ENCODE data around the gene FOXP4.
A peak's percentile ranks its signal among the peaks of the same experiment; 100 is the strongest.

Gene FOXP4, protein sequence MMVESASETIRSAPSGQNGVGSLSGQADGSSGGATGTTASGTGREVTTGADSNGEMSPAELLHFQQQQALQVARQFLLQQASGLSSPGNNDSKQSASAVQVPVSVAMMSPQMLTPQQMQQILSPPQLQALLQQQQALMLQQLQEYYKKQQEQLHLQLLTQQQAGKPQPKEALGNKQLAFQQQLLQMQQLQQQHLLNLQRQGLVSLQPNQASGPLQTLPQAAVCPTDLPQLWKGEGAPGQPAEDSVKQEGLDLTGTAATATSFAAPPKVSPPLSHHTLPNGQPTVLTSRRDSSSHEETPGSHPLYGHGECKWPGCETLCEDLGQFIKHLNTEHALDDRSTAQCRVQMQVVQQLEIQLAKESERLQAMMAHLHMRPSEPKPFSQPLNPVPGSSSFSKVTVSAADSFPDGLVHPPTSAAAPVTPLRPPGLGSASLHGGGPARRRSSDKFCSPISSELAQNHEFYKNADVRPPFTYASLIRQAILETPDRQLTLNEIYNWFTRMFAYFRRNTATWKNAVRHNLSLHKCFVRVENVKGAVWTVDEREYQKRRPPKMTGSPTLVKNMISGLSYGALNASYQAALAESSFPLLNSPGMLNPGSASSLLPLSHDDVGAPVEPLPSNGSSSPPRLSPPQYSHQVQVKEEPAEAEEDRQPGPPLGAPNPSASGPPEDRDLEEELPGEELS

DNA sequence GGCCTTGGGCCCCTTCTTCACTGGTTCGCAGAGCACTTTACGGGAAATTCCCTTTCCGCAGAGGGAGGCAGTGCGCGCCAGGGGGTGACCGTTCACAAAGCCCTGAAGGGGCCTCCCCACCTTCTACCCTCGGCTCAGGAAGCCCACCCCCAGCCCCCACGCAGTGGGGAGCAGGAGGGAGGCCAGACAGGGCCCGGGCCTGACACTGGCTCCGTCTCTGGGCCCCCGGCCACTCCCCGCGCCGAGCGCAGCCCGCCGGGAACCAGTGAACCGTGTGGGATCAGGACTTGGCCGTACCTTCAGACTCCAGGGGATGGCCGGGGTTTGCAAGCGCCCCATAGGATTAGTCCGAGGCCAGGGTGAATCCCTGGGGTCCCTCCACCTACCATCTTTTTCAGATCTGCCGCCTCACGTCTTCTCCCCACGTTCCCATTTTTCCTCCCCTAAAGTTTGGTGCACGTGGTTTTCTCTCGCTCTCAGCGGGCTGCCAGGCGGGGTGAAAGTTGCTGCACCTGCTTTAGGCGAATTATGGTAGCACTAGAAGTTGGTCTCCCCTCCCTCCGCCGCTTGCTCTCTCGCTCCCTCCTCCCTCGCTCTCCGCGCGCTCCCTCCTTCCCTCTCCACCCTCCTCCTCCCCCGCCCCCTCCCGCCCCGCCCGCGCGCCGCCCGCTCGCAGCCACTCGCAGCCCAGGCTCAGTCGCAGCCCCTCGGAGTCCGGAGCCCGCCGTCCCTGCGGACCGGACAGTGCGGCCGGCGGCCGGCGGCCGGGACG, at the start of gene FOXP4:
FOXP4 (plus strand) TSS at position 679 of the 772 bp plus-strand sequence. CDS start 19,380 bp downstream, outside the sequence.
- DNase-seq (ENCODE audit: low spot score) = peak; percentile 91

DNA sequence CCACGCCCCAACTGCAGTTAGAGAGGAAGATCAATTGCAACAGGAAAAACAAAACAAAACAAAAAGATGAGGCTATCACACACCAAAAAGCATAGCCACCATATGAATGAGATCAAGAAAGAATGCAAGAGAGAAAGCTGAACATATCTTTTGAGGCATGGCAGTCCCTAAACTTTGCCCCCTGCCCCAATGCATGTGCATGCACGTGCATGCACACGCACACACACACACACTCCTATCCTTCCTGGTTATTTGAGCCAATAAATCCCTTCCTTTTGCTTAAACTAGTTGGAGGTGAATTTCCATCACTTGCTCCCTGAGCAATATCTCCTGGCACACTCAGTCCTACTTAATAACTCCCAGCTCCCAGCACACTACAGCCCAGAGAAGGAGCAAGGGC, 48.6 kb upstream of the FOXP4 start:
- no peak for DNase-seq (ENCODE audit: low spot score)

DNA sequence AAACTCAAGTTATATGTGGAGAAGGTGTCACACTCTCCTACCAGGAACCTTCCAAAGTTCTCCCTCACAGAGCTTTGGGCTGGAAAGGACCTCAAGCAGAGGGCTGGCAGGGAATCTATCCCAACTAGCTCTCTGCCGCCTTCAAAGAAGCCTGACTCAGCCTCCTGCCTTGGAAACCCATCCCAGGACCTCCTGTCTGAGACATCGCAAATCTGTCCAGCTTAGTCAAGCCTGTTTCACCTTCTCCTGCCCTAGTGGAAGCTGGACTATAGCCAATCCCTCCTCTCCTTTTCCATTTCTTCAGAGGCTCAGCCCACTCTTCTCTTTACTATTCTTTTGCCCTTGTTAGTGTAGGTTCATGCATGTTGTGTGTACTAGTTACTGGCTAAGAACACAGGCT, 48.2 kb upstream of the FOXP4 start:
- no peak for DNase-seq (ENCODE audit: low spot score)

DNA sequence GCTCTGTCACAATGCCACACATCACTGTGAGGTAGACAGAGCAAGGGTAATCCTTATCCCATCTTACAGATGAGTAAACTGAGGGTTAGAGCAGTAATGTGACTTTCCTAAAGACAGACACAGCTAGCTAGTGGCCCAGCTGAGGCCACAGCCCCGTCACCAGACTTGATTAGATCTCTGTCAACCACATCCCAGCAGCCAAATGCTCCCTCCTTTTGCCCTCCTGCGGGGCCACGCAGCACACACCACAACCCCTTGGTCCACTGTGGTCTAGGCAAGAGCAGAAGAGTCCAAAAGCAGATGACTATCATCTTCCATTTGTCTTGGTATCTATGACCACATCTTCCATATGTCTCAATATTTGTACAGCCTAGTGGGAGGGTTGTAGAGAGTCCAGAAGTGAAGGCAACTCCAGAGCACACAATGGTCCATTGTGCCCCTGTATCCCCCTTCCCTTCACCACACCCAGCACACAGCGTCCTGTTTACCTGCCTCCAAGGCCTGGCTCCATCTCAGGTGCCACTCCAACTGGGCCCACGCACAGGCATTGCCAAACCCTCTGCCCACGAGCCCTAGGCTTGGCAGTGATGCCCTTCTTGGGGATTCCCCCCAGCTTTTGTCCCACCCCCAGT, 47.1 kb upstream of the FOXP4 start:
- DNase-seq (ENCODE audit: low spot score) = no peak

DNA sequence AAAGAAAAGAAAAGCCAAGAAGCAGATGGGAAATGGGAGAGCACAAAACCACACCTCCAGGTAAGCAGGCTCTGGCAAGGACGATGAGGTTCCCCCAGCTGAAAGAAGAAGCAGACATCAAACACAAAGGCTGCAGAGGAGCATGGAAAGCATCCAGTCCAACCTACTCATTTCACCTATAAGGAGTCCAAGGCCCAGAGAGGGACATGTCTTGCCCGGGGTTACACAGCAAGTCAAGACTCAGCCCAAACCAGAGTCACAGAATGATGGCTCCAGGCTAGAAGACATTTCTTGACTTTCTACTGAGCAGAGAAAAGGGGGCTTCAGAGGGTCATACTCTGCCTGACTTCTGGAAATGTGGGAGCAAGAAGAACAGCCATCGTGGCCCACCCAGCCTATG, 45.6 kb upstream of the FOXP4 start:
- no peak for DNase-seq (ENCODE audit: low spot score)

DNA sequence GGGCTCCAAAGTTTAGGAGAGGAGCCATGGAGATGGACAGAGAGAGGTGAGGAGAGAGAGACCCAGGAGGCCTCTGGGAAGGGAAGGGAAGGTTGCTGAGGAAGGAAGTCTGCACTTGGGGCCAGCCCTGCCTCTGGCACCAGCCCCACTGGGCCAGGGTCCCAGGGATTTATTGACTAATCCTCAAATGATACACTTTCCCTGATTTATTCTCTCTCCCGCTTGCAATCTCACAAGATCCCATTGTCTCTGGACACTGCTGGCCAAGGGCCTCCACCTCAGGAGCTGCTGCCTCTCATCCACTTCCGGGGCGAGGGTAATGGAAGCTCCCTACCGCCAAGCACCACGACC, 43.6 kb upstream of the FOXP4 start:
- no peak for DNase-seq (ENCODE audit: low spot score)

DNA sequence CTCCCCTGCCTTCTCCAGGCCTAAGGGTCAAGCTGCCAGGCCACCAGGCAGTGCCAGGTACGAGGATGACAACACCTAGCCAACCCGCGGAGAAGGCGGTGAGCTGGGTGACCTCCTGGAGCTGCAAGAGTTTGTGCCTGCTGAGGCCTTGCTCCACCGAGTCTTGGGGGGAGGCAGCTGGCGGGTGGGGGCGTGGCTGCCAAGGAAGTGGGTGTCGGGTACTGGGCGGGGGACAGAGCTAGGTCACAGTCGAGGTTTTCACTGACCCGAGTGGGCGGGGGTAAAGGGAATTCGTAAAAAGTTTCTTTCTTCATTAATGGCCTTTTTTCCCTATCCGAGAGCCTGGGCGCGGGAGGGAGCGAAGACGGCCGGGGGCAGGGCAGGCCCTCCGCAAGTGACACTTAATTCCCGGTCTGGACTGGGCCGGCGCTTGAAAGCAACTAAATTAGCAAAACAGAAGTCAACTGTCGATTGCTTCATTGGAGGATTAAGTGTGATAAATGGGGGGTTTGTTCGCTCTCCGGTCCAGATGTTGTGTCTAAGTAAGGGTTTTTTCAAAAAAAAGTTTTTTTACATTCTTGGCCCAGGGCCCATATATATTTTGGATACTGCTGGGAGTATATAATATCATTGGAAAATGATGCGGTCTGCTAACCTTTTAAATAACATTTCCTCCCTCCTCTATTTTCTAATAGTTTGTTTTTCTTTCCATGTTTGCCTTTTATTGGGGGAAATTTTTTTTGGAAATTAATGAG, 43.1 kb upstream of the FOXP4 start:
- no peak for DNase-seq (ENCODE audit: low spot score)

DNA sequence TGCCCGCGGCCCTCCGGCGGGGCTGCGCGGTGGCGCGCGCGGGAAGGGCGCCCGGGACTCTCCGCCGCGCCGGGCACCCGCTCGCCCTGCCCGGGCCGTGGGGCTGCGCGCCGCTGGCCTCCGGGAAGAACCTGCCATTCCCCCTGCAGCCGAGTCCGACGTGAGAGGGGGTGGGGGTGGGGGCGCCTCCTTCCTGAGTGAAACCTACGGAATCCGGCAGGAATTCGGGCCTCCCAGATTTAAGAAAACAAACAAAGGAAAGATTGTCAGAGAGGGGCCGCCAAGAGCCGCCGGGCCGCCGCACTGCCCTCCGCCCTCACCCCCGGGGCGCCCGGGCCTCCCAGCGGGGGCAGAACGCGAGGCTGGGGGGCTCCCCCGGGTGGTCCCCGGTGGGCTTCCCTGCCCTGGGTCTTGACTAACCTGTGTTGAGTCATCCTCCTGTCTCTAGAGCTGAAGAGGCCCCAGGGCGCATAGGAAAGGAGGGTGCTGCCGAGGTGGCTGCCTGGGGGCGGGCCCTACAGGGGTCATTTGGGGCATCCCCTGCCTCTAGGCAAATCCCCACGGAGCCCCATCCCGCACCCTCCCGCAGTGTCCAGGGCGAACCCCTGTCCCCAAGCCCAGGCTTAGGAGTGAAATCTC, 42.2 kb upstream of the FOXP4 start:
- DNase-seq (ENCODE audit: low spot score) = peak; percentile 28

DNA sequence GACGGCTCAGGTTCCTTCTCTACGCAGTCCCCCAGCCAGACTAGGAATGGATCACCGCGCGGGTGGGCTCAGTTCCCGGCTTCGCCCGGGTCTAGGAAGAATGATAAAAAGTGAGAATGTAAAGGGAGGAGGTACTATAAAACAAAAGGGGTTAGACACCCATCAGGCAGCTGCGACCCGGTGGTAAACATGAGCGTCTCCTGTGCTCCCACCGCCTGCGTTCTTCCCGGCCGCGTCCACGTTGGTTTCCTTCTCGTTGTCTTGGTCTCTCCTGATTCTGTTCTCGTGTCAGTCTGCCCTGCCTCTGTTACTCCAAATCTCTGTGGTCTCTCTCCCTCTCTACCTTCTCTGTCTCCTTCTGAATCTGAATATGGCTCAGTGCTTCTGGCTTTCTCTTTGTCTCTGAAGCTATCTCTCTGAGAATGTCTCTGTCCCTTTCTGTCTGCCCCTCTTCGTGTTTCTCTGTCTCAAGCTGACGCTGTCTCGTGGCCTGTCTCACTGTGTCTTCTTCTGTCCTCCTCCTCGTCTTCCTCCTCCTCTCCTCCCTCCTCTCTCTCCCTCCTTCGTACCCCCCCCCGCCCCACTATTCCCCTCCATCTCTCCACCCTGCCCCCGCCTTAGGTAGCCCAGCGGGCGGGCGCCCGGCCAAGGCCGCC, 41.6 kb upstream of the FOXP4 start:
- peak; percentile 24 for DNase-seq (ENCODE audit: low spot score)

DNA sequence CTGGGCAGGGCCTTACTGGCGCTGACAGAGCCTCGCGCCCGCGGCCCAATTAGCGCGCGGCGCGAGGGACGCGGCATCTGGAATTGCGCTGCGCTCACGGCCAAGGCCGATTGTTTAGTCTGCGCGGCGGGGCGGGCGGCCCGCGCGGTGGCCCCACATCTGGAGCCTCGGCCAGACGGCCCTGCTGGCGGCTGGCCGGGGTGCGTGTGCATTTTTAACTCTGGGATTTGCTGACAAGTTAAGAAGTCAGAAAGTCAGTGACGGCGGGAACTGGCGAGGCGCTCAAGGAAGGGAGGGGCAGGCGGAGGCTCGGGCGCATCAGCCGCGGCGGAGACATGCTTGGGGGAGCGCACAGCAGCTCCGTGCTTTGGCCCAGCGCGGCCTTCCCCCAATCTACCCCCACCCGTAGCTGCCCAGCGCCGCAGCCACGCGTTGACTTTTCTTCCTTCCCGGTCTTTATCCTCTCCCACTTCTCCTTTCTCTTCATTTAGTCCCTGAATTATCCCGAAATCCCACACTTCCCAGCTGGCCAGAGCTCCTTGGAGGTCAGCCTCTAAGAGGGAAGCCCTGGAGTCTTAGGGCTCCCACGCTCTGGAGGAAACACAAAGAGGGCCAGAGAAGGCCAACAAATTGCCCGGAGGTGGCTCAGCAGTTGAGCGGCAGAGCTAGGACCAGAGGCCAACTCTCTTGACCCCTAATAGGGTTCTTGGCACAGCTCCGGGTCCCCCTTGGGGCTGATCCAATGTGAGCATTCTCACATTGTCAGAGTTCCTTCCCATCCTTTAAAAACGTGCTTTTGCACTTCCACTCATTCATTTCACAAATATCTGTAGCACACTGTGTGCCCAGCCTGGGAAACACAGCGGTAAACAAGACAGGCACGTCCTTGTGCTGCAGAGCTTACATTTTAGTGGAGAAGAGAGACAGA, 40.8 kb upstream of the FOXP4 start:
- DNase-seq (ENCODE audit: low spot score) = peak; percentile 81

DNA sequence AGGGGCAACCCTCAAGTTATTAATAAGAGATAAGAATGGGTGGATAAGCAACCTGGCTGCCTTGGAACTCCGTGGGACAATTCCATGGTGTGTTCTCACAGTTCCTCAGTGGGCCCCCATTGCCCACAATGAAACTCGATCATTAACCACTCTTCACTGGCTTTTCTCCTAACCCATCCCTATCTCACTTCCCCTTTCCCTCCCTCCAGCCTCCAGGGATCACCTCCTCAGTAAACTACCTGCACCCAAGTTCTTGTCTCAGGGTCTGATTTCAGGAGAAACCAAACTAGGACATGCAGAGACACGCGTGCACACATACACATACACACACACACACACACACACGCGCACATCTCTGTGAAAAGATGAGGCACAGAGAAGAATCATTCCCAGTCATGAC, 37.7 kb upstream of the FOXP4 start:
- no peak for DNase-seq (ENCODE audit: low spot score)

DNA sequence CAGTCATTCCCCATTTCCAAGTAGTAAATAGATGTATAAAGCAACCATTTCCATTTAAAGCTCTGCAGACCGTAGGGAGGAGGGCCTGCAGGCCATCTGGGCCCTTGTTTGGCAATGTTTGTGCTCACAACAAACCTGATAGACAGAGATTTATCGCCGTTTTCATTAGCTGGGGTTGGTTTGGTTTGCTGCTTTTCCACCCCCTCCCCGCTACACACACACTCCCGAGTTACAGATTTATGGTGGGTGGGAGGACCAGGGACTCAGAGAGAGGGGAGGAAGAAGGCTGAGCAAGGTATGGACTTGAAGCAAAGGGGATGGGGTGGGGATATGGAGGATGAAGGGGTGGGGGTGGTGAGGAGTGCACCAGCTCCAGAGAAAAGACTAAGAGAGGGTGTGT, 36.6 kb upstream of the FOXP4 start:
- no peak for DNase-seq (ENCODE audit: low spot score)

DNA sequence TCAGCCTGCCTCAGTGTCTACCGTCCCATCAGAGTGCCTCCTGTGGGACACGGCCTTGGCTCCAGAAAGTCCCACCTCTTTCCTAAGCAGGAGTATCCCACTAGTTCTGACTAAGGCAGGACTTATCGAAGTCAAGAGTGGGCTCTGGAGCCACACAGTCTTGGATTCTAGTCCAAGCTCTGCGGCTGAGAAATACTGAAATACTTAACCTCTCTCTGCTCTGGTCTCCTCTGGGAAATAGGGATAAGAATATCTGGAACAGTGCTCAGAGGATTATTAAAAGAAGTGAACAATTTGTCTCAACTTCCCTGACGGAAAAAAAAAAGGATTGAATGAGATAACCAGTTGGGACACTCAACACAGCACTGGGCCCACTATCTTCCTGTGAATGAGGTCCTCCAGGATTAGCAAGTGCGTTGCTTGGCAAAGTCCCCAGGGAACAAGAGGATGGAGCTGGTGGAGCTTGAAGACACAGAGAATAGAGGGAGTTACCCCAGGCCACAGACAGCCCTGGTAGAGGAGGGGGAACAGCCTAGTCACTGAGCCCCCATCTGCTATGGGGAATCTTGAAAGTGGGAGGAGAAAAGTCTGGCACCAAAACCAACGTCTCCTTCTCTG, 34.6 kb upstream of the FOXP4 start:
- no peak for DNase-seq (ENCODE audit: low spot score)

DNA sequence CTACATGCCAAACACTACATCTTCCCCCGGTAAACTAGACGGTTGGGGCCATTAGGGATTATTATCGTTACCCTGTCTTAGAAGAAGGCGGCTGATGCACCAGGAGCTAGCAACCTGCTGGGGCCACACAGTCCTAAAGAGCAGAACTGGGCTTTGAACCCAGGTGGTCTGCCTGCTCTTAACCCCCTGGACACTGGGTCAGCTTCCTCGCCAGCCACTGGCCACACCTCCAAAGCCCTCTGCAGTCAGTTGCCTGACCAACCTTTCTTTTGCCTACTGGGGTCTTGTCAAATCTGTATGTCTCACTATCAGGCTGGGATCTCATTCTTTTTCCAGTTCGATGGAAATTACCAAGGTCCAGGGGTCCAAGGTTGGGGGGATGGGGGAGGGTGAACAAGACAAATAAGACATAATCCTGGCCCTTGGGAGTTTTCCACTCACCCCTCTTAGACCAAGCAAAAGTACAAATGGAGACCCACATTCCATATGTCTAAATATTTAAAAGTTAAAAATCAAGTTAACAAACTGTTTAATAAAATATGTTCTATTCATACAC, 34.0 kb upstream of the FOXP4 start:
- DNase-seq (ENCODE audit: low spot score) = no peak

DNA sequence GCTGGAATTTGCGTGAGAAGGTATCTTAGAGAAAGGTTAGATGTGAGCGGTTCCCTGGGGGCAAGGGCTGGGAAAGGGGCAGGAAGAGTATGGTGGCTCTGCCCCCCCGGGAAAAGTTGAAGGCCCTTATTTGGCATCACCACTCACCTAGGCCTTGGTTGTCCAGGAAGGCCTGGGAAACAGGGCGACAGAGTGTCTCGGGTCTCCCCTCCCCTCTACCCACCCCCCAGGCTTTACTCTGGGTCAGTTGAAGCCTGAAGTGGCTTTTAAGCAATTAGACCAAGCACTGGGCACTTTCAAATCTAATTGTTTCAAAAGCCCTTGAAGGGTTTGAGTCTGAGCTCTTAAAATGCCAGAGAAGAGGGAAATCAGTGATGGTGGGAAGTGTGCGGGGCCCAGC, 30.2 kb upstream of the FOXP4 start:
- DNase-seq (ENCODE audit: low spot score) = no peak

DNA sequence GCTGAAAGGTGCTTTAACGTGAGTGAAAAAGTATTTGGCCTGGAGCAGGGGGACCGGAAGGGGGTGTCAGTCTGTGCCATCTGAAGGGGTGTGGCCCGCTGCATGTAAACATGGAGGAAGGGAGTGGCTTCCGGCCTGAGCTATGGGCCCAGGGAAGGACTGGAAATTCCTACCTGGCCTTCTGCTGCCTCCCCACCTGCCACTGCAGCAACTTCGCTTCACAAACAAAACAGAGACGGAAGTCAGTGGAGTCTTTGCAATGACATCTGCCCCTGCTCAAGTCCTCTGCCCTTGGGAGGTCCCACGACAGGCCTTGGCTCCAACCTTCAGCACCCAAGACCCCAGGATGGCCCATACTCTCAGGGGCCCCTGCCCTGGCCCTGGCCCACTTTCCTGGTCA, 28.1 kb upstream of the FOXP4 start:
- no peak for DNase-seq (ENCODE audit: low spot score)

DNA sequence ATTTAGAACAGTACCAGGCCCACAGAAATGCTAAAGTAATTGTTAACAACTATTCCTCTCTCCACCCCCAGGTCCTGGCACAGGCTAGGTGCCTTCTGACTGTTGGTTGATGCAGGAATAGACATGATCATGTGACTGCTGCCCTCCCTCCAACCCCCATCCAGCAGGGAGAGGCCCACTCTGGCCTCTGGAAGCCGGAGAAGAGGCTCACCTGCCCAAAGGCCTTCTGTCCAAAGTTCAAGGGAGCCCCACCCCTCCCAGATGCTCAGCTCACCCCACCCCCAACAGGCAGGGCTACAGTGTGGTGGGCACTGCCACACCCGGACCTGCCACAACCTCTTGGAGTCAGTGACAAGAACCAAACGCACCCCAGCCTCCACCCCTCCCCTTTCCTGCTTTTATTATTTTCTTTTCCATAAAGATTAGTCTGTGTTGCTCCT, 26.9 kb upstream of the FOXP4 start:
- no peak for DNase-seq (ENCODE audit: low spot score)

All from germinal center (tissue), 1 donor.